ENCODE data around the gene TEX14. TPM values are rescaled to one million over a fixed set of nuclear protein-coding genes. Genes with fewer than 3 reads are reported as not detected.

TEX14 gene
- total and polyA plus RNA-seq, 2 donors (not counting 3 experiments of a cell fraction or from before 2014, with no cell fraction given) = 0.10 TPM; not detected in 1

DNA sequence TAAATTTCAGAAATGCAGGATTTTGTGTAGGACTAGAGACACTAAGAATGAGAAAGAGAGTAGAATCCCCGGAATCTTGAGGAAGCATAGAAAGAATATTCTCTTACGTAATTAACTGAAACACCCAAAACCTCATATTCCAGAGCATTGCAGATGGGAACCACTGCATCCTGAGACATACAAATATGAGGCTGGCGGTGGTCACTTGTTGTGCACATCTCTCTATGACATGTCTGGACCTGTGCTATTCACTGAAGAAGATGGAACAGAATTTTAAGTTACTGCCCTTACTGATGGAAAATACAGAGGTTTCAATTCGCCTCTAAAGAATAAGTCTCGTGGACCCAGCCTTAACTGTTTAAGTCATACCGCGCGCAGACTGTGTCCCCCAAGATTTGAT lies 1.4 kb upstream of the TEX14 start:
- H3K9me3 ChIP-seq (replicated peaks; ENCODE audit: control insufficient read depth, insufficient read depth, low read length) = no peaks in the 10 kb centered on the region
- H3K9ac ChIP-seq (replicated peaks; ENCODE audit: extremely low read depth, insufficient read depth, low read length) = peak overlapping the region; percentile 61
- H3K4me3 ChIP-seq (replicated peaks in 1 of 3; ENCODE audit: insufficient read depth in 1 of 3, low read depth in 1 of 3, low read length in 3 of 3) = peak overlapping the region; percentile 8 to 69 (median 65)
- H3K4me2 ChIP-seq (ENCODE audit: insufficient read depth, low read length) = peak overlapping the region; percentile 56
- intact Hi-C loops (cut with micrococcal nuclease) = loop anchor here (2.0 kb wide), 1 partner anchor 34 kb away; no protein-coding TSS in a partner anchor
- no peak overlapping the region for H2AFZ ChIP-seq (ENCODE audit: low read depth, low read length)
- TF ChIP-seq CTCF (IDR thresholded peaks at IDR 0.05; ENCODE audit: extremely low read depth in 1 of 2, insufficient read depth in 1 of 2, low read depth in 1 of 2, low read length in 2 of 2) = no peak
- no peak for TF ChIP-seq MYC (IDR thresholded peaks at IDR 0.05; ENCODE audit: low read depth, low read length)
- no peak for TF ChIP-seq POLR2AphosphoS5 (IDR thresholded peaks at IDR 0.05; ENCODE audit: insufficient read depth, low read depth, low read length)
- TF ChIP-seq FOS (IDR thresholded peaks at IDR 0.05; ENCODE audit: borderline replicate concordance, insufficient read depth, low read length) = no peak
- no peak for TF ChIP-seq MAX (IDR thresholded peaks at IDR 0.05; ENCODE audit: insufficient read depth, insufficient read length)
- no peak for TF ChIP-seq JUN (IDR thresholded peaks at IDR 0.05; ENCODE audit: borderline replicate concordance, insufficient read depth, insufficient read length, low read depth)
- TF ChIP-seq POLR2A (IDR thresholded peaks at IDR 0.05; ENCODE audit: low read depth, low read length) = no peak
- no peak for TF ChIP-seq GATA2 (IDR thresholded peaks at IDR 0.05; ENCODE audit: insufficient read depth, insufficient read length, low read depth, low read length)
- no peak for TF ChIP-seq EZH2 (IDR thresholded peaks at IDR 0.05; ENCODE audit: borderline replicate concordance, low read depth, low read length, severe bottlenecking)
- no TSS peak for BruUV-seq (replicated peaks)
- H3K27me3 ChIP-seq (ENCODE audit: control insufficient read depth in 2 of 2, insufficient read depth in 2 of 2, low read length in 2 of 2) = no peaks in the 10 kb centered on the region
- no peak for FAIRE-seq
- no peak overlapping the region for H3K27ac ChIP-seq (ENCODE audit: insufficient read depth, low read depth, low read length)
- H4K20me1 ChIP-seq (replicated peaks; ENCODE audit: control insufficient read depth, extremely low read depth, insufficient read depth, low read length) = no peaks in the 10 kb centered on the region
- no peaks in the 10 kb centered on the region for H3K36me3 ChIP-seq (ENCODE audit: control insufficient read depth in 2 of 2, extremely low read depth in 1 of 2, insufficient read depth in 2 of 2, low read length in 2 of 2)
- no peaks in the 10 kb centered on the region for H3K9me1 ChIP-seq (replicated peaks; ENCODE audit: control insufficient read depth, extremely low read depth, insufficient read depth, low read length)
- H3K79me2 ChIP-seq (ENCODE audit: control insufficient read depth, insufficient read depth, low read length) = peaks cover 22% of the 10 kb centered on the region
- CTCF ChIA-PET = interaction anchor here (1.6 to 1.9 kb wide), 2 partner anchors 10 to 18 kb away, joined by 7 to 8 read pairs; no protein-coding TSS in a partner anchor
- dilution Hi-C loops (cut with MboI; ENCODE audit: extremely low pct_ligation_motif_present, low sequenced_read_pairs) = no loop called here
- H3K4me1 ChIP-seq (ENCODE audit: control insufficient read depth, extremely low read depth, insufficient read depth, low read length) = peaks cover 14% of the 10 kb centered on the region
- POLR2A ChIA-PET = interaction anchor here (0.8 to 3.0 kb wide), 4 partner anchors 8 to 62 kb away, joined by 3 to 21 read pairs (median 4); no protein-coding TSS in a partner anchor
- DNase-seq (ENCODE audit: low read depth, low spot score) = no peak

Measured in endothelial cell of umbilical vein (primary cell).